Activated T-cell treated with anti-CD3 and anti-CD28 coated beads, Interleukin-2, amount 50 U/mL, for 48 hours (primary cell): ENCODE measurements around the gene CHD1L.
"Not testable (repeated sequence)": the region's sequence is repeated elsewhere in the genome, so short reads cannot be mapped to it uniquely, and the experiment has no call there.

Source experiments
- DNase-seq, 2 experiments: peaks; one replicate each; pipeline ENCODE4 v3.0.0-alpha.2; 2020

The CHD1L gene

DNA sequence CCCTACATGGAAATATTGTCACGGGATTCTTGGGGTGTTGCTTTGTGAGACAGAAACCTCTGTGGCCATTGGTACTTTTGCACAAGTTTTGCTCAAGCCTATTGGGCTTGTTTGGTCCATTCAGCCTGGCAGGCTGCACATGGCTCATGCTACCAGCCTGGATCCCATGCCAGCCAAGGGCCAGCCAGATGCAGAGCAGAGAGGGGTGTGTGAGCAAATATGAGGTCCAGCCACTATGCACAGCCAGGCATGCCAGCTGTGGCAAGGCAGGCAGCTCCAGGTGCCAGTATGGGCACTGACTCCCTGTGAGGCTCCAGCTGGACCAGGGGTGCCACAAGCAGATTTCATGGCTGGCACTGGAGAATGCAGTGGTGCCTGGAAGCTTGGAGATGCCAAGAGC, 6.7 kb upstream of the CHD1L start:
- no peak for DNase-seq

DNA sequence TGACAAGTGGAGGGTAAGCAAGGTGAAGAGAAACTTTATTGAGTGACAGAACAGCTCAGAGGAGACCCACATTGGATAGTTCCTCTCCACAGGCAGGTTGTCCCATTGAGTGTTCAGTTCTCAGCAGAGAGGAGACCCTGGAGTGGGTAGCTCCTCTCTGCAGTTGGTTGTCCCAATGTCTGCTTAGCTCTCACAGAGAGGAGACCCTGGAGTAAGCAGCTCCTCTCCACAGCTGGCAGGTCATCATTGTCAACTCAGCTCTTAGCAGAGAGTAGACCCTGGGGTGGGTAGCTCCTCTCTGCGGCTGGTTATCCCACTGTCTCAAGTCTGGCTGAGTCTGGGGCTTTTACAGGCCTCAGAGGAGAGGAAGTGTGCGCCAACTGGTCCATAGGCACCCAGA, 6.0 kb upstream of the CHD1L start:
- DNase-seq, result no peak

DNA sequence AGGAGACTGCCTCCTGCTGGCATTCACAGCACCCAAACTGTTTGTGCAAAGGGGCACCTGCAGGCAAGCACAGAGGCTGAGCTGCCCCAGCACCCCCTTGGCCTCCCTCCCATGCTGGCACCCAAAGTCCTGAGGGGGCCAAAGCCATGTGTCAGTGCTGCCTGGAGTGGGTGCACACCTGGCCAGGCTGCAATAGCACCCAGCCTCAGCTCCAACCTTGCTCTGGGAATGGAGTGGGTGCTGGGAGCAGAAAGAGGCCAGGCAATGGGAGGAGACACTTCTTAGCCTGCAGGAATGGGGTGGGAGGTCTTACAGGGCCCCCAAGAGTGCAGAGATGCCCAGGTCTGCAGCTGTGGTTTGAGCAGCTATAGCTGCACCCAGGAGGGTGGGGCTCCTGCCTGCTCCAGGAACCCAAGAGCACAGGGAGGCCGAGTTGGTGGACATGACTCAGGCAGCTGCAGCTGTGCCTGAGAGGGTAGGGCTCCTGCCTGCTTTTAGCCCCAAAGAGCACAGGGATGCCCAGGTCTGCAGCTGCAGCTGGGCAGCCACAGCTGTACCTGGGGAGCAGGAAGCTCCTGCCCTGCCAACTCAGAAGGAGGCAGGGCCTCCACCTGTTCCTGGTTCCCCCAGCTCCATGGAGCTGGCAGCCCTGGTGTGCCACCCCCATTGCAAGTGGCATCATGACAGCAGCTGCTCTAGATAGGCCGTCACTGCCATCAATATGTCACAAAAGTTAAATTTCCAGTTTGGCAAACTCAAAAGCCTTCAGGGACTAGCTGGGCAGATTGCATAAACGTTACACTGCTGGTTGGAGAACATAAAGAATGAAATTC, 5.3 kb upstream of the CHD1L start:
- DNase-seq, result no peak

DNA sequence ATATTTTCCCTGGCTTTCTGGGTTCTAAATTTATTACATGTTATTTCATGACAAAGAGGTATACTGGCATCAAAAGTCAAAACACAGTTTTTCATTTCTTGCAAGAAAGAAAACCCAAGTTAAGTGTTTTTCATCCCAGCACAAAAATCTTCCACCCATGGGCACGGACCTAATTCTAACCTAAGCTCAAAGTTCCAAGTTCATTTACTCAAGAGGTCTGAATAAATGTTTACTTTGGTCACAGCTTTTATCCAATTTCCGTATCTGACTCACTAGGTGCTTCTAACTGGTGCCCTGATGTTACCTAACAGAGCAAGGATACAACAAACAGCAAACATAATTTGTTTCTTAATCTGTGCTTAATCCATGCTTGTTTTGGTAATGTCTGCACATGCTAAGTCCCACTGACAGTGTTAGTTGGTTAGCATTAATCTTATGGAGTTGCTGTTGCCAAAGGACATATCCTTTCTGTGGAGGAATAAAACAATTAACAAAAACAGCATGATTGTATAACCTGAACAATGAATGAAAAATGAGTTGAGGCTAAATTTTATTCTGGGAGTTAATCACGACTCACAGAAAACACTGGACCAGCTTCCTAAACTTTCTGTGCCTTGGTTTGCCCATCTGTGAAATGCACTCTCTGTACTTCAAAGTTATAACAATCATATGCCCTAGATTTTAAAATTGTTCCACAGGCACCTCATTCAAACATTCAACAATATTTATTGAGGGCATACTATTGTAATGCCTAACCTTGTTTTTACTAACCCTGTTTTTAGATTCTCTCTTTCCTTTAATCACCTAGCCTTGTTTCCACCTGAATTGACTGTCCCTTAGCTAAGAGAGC, 4.2 kb upstream of the CHD1L start:
- no peak for DNase-seq

DNA sequence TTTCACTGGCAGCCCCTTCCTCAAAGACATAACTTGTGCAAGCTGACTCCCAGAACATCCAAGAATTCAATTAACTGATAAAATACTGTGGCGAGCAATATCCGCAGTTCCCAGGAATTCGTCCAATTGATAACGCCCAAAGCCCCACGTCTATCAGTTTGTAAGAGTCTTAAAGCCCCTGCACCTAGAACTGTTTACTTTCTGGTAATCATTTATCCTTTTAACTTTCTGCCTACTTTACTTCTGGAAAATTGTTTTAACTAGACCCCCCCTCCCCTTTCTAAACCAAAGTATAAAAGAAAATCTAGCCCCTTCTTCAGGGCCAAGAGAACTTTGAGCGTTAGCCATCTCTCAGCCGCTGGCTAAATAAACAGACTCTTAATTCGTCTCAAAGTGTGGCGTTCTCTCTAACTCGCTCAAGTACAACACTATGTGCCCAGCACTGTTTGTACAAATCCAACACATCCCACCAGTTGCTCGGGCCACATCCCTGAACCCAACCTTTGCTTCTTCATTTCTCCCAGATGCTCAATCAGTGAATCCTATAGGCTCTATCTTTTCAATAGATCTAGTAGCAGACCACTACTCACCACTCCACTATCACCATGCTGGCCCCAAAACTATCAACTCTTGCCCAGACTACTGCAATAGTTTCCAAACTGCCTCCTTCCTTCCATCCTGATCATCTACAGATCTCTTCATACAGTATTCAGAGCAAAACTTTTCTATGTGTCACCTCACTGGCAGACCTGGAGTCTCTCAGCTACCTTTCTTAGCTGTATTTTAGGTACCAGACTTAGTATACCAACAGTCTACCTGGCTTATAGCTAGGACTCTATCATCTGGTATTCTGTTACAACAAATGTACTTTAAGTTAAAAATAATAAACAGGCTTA, 3.3 kb upstream of the CHD1L start:
- no peak for DNase-seq

DNA sequence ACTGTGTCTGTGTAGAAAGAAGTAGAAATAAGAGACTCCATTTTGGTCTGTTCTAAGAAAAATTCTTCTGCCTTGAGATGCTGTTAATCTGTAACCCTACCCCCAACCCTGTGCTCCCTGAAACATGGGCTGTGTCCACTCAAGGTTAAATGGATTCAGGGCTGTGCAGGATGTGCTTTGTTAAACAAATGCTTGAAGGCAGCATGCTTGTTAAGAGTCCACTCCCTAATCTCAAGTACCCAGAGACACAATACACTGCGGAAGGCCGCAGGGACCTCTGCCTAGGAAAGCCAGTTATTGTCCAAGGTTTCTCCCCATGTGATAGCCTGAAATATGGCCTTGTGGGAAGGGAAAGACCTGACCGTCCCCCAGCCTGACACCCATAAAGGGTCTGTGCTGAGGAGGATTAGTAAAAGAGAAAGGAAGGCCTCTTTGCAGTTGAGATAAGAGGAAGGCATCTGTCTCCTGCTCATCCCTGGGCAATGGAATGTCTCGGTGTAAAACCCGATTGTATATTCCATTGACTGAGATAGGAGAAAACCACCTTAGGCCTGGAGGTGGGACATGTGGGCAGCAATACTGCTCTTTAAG, 2.3 kb upstream of the CHD1L start:
- DNase-seq, result not testable (repeated sequence)

DNA sequence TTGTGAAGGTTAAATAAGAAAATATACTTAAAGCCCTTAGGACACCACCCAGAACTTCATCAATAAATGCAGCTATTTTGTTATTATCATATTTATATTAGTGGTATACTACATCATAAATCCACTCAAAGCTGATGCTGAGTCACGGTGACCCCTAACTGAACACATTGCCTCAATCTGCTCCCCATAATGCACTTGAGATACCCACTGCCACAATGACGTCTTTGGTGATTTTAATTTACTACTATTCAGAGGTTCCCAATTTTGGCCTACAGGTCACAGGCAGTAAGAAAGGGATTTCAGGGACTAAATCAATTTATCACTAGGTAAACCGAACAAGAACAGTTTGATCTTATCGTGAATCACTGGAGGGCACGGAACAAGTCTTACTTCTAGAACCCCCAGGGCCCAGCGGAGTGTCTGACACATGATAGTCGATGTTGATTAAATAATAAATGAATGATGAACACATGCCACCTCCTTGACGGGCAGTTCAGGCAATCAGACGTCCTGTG, 493 bp upstream of the CHD1L start:
- DNase-seq, result no peak

DNA sequence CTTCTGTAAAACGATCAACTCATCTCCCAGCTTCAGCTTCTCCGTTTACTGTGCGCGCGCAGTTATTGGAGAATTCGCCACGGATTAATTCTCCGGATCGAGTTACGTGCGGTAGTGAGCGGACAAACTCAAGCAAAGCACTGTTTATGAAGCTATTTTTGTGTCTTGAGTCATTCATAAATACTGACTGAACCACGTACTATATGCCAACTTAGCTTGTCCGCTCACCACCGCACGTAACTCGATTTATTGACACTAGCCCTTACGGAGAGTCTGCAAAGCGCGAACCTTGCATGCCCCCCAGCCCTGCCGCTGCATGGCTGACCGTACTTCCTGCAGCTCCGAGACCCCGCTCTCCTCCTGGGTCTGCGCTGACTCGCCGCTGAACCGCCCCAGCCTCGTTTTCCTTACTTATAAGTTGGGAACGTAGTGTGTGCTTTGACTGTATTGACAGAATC, 773 bp downstream of the CHD1L start:
- no peak for DNase-seq

DNA sequence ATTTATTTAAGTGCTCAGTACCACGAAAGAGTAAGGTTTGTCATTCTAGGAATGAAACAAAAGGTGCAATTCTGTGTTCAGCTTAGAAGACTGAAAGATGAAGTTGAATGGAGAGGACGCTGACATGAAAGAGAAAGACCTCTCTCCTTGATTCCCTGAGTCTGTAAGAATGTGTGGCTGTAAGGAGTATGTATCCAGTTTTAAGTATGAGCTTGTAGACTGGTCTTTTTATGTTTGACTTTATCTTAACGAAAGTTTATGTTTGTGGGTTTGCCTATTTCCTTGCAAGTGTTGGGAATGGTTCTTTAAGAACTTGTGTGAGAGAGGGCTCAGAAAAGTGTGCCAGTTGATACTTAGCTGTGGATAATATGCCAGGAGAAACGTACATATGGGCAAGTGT, 1.4 kb downstream of the CHD1L start:
- DNase-seq, result no peak

DNA sequence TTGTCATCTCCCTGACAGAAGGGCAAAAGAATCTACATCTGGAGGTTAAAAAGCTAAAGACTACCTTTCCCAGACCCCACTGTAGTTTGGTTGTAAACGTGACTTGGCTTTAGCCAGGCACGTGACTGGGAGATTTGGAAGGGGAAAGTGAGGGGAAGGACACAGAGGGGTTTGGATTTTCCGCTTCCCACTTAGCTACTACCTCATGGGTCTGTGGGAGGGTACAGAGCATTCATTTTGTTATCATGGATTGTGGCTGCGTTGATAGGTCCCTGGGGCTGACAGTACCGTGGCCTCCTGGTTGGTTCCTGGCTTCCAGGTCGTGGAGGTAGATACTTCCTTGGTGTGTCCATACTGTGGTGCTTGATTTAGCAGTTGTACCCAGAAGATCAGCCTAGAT, 2.6 kb downstream of the CHD1L start:
- DNase-seq, result no peak

DNA sequence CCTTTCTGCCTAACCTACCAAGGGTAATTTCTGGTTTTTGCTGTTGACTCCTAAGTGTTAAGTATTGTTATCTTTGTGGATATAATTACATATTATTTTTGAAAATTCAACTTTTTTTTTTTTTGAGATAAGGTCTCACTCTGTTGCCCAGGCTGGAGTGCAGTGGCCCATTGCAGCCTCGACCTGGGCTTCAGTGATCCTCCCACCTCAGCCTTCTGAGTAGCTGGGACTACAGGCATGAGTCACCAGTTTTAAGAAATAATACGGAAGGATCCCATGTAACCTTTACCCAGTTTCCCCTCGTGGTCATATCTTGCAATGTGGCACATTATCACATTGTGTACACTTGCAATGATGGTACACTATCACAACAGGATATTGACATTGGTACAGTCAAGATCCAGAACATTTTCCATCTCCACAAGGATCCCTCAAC, 3.1 kb downstream of the CHD1L start:
- DNase-seq, result no peak

DNA sequence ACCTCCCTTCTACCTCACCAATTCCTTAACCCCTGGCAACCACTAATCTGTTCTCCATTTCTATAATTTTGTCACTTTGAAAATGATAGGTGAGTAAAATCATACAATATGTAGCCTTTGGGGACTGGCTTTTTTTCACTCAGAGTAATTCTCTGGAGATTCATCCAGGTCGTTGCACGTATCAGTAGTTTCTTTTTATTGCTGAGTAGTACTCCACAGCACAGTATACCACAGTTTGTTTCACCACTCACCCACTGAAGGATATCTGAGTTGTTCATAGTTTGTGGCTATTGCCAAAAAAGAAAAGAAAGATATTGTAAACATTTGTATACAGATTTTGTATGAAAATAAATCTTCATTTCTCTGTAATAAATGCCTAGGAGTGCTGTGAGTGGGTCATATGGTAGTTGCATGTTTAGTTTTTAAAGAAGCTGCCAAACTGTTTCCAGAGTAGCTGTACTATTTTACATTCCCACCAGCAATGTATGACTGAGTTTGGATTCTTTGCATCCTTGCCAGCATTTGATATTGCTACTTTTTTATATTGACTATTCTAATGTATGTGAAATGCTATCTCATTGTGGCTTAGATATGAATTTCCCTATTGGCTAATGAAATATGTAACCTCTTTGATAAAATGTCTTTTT, 3.7 kb downstream of the CHD1L start:
- no peak for DNase-seq

DNA sequence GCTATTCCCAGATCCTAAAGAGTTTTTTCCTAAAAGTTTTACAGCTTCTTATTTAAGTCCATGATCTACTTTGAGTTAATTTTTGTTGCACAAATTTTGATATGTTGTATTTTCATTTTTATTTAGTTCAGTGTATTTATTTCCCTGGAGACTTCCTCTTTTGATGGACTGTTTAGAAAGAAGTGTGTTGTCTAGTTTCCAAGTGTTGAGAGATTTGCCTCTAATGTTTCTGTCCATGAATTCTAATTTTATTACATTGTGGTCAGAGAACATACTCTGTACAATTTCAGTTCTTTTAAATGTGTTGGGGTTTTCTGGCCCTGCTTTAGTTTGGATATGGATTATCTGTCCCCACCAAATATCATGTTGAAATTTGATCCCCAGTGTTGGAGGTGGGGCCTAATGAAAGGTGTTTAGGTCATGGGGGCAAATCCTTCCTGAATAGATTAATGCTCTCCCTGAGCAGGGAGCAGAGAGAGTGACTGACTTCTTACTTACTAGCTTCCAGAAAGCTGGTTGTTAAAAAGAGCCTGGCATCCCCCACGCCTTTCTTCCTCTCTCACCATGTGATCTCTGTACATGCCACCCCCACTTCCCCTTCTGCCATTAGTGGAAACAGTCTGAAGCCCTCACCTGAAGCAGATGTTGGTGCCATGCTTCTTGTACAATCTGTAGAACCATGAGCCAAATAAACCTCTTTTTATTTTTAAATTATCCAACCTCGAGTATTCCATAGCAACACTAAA, 4.6 kb downstream of the CHD1L start:
- no peak for DNase-seq

DNA sequence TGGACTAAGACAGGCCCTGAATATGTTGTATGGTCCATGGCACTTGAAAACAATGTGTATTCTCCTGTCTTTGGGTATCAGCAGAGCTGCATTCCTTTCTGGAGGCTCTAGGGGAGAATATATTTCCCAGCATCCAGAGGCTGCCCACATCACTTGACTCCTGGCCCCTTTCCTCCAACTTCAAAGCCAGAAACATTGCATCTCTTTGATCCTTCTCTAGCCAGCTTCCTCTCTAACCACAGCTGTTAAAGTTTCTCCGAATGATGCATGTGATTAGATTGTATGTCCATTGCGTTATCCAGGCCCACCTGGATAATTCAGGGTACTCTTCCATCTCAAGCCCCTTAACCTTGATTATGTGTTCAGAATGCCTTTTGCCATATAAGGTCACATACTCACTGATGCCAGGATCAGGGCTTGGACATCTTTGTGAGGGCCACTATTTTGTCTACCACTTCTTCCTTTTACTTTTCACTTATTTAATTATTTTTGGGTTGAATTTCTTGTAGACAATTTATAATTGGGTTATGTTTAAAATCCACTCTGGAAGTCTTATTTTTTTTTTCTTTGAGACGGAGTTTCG, 5.3 kb downstream of the CHD1L start:
- no peak for DNase-seq

DNA sequence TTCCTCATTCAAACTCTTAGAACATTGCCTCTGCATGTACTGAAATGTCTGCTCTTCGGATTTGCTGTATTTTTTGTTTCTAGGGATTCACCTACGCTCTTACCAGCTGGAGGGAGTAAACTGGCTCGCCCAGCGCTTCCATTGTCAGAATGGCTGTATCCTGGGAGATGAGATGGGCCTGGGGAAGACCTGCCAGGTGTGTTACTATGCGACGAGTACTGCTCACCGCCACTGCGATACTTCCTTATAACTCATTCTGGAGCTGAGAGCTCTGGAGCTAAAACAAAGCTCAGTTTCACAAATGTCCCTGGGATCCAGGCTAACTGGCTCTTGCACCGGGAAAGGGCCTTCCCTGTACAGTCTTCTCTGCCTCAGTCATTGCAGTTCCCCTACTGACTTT, 10.1 kb downstream of the CHD1L start:
- DNase-seq, result no peak

DNA sequence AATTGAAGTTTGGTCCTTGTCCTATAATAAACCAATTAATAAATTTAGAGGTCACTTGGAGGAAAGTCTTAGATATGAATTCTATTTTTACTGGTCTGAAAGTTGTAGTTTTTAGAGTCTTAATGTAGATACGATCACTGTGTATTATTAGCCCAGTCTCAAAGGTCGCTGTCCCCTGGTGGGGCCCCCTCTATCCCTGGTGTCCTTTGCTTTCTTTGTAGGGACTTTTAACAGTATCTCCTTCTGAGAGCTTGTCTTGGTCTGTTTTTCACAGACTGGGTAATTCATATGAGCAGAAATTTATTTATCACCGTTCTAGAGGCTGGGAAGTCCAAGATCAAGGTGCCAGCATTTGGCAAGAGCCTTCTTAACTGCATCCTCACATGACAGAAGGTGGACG, 18.5 kb downstream of the CHD1L start:
- no peak for DNase-seq

DNA sequence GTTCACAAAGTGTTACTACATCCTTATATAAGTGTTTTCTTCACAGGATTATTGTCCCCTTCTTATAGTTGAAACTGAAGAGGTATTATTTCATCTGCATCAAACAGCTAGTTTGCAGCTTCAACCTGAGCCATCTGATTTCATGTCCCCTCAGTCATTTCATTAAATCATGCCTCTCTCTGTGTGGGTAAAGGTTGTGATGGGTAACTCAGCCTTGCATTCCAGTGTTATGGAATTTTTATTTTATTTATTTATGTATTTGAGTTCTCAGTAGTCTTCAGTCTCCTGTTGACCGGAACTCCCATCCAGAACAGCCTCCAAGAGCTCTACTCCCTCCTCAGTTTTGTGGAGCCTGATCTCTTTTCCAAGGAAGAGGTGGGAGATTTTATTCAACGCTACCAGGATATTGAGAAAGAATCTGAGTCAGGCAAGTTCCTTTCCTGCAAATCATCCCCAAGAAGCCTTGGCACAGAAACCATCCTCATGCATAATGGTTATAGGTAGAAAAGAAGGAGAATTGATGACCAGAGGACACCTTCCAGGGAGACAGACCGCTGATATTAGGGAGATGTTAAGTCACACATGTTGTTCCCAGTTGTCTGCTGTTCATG, 21.8 kb downstream of the CHD1L start:
- DNase-seq, result no peak

DNA sequence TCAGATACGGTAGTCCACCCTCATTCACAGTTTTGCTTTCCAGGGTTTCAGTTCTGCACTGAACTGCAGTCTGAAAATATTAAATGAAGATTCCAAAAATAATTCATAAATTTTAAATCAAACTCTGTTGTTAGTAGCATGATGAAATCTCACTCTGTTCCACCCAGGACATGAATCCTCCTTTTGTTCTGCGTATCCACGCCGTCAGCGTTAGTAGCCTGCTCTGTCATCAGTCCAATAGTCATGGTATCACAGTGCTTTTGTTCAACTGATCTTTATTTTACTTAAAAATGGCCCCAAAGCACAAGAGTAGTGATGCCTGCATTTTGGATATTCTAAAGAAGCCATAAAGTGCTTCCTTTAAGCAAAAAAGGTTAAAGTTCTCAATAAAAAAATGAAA, 23.9 kb downstream of the CHD1L start:
- no peak for DNase-seq

DNA sequence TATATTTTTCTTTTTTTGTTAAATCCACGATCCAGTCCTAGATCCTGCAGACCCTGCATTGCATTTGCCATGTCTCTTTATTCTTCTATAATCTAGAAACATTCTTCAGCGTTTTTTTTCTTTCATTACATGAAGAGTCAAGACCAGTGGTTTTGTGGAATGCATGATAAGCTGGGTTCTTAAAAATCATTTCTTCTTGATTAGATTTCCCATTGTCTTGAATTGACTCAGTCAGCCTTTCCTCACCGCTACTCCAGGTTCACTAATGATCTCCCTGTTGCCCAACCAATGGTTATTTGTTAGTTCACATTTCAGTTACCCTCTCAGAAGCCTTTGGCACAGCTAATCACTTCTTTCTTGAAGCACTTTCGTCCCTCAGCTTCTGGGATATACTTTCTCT, 25.2 kb downstream of the CHD1L start:
- DNase-seq, result no peak

DNA sequence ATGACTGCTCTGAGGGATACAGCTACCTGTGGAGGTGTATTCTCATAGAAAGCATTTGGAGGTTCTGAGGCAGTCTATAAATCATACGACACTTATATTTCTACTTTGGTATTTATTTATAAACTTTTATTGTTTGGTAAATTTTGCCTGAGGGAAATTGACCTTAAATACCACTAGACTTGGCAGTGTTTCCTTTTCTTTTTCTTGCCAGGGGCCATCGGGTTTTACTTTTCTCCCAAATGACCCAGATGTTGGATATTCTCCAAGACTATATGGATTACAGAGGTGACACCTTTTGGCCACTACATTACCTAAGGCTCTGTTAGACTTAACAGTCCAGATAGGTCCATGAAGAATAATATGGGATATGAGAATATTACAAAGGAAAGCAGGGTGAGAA, 28.2 kb downstream of the CHD1L start:
- no peak for DNase-seq
